ENCODE results near the gene XYLT1.

DNA sequence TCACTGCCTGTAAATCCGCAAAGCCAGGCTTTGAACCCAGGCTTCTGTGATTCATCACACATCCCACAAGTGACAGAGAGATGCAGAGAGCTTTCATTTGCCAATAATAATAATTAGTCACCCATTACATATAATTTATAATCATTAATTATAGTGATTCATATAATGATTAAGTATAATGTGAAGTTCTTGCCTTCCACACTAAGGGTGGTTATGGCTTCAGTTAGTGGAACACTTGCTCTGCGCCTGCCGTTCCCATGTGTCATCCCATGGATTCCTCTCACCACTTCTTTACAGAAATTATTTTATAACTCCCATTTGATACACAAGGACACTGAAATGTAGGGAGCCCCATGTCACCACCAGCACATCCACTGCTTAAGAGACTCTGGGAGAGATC lies 39.8 kb upstream of the XYLT1 start:
- TF ChIP-seq, protein P1, sequence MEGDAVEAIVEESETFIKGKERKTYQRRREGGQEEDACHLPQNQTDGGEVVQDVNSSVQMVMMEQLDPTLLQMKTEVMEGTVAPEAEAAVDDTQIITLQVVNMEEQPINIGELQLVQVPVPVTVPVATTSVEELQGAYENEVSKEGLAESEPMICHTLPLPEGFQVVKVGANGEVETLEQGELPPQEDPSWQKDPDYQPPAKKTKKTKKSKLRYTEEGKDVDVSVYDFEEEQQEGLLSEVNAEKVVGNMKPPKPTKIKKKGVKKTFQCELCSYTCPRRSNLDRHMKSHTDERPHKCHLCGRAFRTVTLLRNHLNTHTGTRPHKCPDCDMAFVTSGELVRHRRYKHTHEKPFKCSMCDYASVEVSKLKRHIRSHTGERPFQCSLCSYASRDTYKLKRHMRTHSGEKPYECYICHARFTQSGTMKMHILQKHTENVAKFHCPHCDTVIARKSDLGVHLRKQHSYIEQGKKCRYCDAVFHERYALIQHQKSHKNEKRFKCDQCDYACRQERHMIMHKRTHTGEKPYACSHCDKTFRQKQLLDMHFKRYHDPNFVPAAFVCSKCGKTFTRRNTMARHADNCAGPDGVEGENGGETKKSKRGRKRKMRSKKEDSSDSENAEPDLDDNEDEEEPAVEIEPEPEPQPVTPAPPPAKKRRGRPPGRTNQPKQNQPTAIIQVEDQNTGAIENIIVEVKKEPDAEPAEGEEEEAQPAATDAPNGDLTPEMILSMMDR (optimal IDR thresholded peaks at IDR 0.05 in 1 of 3, IDR thresholded peaks at IDR 0.05 in 1 of 3, conservative IDR thresholded peaks at IDR 0.05 in 1 of 3; ENCODE audit: extremely low read depth in 1 of 3, insufficient read depth in 2 of 3, low read length in 3 of 3) = no peak
- TF ChIP-seq EZH2 (IDR thresholded peaks at IDR 0.05; ENCODE audit: low read length) = no peak
